Measurements from ENCODE around the gene NOX4. TPM values are rescaled to one million over a fixed set of nuclear protein-coding genes. Genes with fewer than 3 reads are reported as not detected.

NOX4 gene
- total and polyA plus RNA-seq, 4 experiments from 2014 or later, result not detected

DNA sequence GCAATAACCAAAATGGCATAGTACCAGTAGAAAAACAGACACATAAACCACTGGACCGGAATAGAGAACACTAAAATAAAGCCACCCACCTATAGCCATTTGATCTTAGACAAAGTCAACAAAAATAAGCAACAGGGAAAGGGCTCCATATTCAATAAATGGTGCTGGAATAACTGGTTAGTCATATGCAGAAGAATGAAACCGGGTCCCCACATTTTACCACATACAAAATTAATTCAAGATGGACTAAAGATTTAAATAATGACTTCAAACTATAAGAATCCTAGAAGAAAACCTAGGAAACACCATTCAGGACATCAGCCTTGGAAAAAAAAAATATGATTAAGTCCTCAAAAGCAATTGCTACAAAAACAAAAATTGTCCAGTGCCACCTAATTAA is 30.1 kb upstream of the NOX4 start:
- no peaks in the 10 kb centered on the region for H3K36me3 Mint-ChIP-seq
- H3K4me3 Mint-ChIP-seq, result no peak overlapping the region

DNA sequence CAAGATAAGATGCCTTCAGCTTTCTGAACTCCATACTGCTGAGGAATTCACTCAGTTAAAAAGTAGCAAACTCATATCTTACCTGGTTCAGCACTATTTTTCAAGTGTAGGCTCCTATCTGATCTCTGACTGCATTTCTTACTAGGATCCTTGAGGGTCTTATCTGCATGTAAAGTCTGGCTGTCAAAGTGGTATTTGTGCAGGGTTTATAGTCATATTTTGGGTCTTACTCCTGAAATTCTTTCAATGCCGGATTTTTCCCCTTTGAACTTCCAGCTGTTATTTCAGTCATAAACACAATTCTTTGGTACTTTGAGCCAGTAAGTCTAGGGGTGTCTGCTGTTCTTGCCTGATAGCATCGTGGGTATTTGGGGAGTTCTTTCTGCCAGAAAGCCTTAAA is 25.3 kb upstream of the NOX4 start:
- no peaks in the 10 kb centered on the region for H3K9me3 ChIP-seq (ENCODE audit: control insufficient read depth in 1 of 2, low read length in 2 of 2)
- ChIA-PET POLR2A (ENCODE audit: partially characterized antibody) (no interaction called here), CTCF (ENCODE audit: partially characterized antibody) (no interaction called here)
- H3K4me1 ChIP-seq (ENCODE audit: insufficient read depth, low read length), result no peaks in the 10 kb centered on the region
- Mint-ChIP-seq H3K4me3 (no peak overlapping the region), H3K9me3 (peaks cover 0 to 9% (median 4%) of the 10 kb centered on the region in 8 donors), H3K27me3 (no peaks in the 10 kb centered on the region), H3K36me3 (no peaks in the 10 kb centered on the region), H3K27ac (no peak overlapping the region), H3K4me1 (no peaks in the 10 kb centered on the region)
- no peak for DNase-seq
- H3K27me3 ChIP-seq (ENCODE audit: insufficient read depth, low read length), result no peaks in the 10 kb centered on the region
- intact Hi-C loops (cut with micrococcal nuclease), result no loop called here
- H3K4me3 ChIP-seq (ENCODE audit: low read length in 2 of 2), result no peak overlapping the region
- H3K27ac ChIP-seq (ENCODE audit: low read depth, low read length), result no peak overlapping the region
- H3K36me3 ChIP-seq (ENCODE audit: insufficient read depth, low read length), result no peaks in the 10 kb centered on the region

More for the DNA sequence above, 30.1 kb upstream of the NOX4 start:
- Mint-ChIP-seq H3K27ac (no peak overlapping the region), H3K27me3 (no peaks in the 10 kb centered on the region), H3K9me3 (peaks cover 0 to 6% (median 2%) of the 10 kb centered on the region in 8 donors), H3K4me1 (no peaks in the 10 kb centered on the region)
- no peaks in the 10 kb centered on the region for H3K9me3 ChIP-seq (ENCODE audit: control insufficient read depth in 1 of 2, low read length in 2 of 2)
- intact Hi-C loops (cut with micrococcal nuclease), result no loop called here
- H3K4me1 ChIP-seq (ENCODE audit: insufficient read depth, low read length), result no peaks in the 10 kb centered on the region
- no peak overlapping the region for H3K4me3 ChIP-seq (ENCODE audit: low read length in 2 of 2)
- POLR2A ChIA-PET (ENCODE audit: partially characterized antibody), result no interaction called here
- no peak for DNase-seq
- H3K27me3 ChIP-seq (ENCODE audit: insufficient read depth, low read length), result no peaks in the 10 kb centered on the region
- no peak overlapping the region for H3K27ac ChIP-seq (ENCODE audit: low read depth, low read length)
- H3K36me3 ChIP-seq (ENCODE audit: insufficient read depth, low read length), result no peaks in the 10 kb centered on the region
- CTCF ChIA-PET (ENCODE audit: partially characterized antibody), result no interaction called here

DNA sequence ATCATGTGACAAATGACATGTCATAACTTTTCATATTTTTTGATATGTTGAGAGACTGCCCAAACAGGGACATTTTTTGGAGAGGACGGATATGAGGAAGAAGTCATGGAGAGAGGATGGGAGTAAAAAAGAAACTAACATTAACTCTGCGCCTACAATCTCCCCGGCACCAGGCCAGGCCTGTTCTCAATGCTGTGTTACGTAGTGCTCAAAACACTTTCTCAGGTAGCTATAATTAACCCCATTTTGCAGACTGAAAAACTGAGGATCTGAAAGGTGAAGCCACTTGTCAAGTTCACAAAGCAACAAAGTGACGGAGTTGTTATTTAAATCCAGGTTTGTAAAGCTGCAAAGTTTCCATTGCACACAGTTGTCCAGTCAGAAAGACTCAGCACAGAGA is 17.4 kb upstream of the NOX4 start:
- intact Hi-C loops (cut with micrococcal nuclease), result no loop called here
- H3K4me3 ChIP-seq (ENCODE audit: low read length in 2 of 2), result no peak overlapping the region
- no peak overlapping the region for H3K27ac Mint-ChIP-seq
- DNase-seq, result no peak
- H3K4me1 Mint-ChIP-seq, result no peaks in the 10 kb centered on the region
- H3K9me3 ChIP-seq (ENCODE audit: control insufficient read depth in 1 of 2, low read length in 2 of 2), result no peaks in the 10 kb centered on the region
- H3K36me3 ChIP-seq (ENCODE audit: insufficient read depth, low read length), result no peaks in the 10 kb centered on the region
- ChIA-PET CTCF (ENCODE audit: partially characterized antibody) (no interaction called here), POLR2A (ENCODE audit: partially characterized antibody) (no interaction called here)
- no peak overlapping the region for H3K27ac ChIP-seq (ENCODE audit: low read depth, low read length)
- peaks cover 0 to 12% (median 1%) of the 10 kb centered on the region in 8 donors for H3K9me3 Mint-ChIP-seq
- H3K4me1 ChIP-seq (ENCODE audit: insufficient read depth, low read length), result no peaks in the 10 kb centered on the region
- H3K27me3 Mint-ChIP-seq, result no peaks in the 10 kb centered on the region
- no peaks in the 10 kb centered on the region for H3K27me3 ChIP-seq (ENCODE audit: insufficient read depth, low read length)
- H3K4me3 Mint-ChIP-seq, result no peak overlapping the region
- H3K36me3 Mint-ChIP-seq, result no peaks in the 10 kb centered on the region

DNA sequence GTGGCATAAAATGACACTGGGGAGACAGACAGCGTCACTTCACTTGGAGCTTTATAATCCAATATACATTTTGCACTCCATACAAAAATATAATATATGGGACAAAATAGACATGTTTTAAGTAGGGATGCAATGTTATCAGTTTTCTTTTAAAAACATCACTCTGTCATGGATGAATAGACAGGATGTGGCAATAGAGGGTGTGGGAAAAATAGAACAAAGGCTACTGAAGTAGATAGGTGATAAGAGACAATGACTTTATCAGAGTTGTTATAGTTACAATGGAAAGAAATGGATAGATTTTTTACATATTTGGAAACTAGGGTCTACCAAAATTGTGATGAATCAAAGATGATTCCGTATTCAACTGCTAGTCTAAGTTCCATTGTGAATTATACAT is 13.1 kb upstream of the NOX4 start:
- no peak overlapping the region for H3K4me3 Mint-ChIP-seq
- intact Hi-C loops (cut with micrococcal nuclease), result no loop called here
- Histone ChIP-seq H3K4me1 (ENCODE audit: insufficient read depth, low read length) (no peaks in the 10 kb centered on the region), H3K27ac (ENCODE audit: low read depth, low read length) (no peak overlapping the region), H3K4me3 (ENCODE audit: low read length in 2 of 2) (no peak overlapping the region), H3K27me3 (ENCODE audit: insufficient read depth, low read length) (no peaks in the 10 kb centered on the region), H3K9me3 (ENCODE audit: control insufficient read depth in 1 of 2, low read length in 2 of 2) (no peaks in the 10 kb centered on the region), H3K36me3 (ENCODE audit: insufficient read depth, low read length) (no peaks in the 10 kb centered on the region)
- POLR2A ChIA-PET (ENCODE audit: partially characterized antibody), result no interaction called here
- H3K36me3 Mint-ChIP-seq, result no peaks in the 10 kb centered on the region
- no peak overlapping the region for H3K27ac Mint-ChIP-seq
- CTCF ChIA-PET (ENCODE audit: partially characterized antibody), result no interaction called here
- no peaks in the 10 kb centered on the region for H3K4me1 Mint-ChIP-seq
- H3K27me3 Mint-ChIP-seq, result no peaks in the 10 kb centered on the region
- no peak for DNase-seq
- H3K9me3 Mint-ChIP-seq, result peaks cover 0 to 9% (median 3%) of the 10 kb centered on the region in 8 donors

DNA sequence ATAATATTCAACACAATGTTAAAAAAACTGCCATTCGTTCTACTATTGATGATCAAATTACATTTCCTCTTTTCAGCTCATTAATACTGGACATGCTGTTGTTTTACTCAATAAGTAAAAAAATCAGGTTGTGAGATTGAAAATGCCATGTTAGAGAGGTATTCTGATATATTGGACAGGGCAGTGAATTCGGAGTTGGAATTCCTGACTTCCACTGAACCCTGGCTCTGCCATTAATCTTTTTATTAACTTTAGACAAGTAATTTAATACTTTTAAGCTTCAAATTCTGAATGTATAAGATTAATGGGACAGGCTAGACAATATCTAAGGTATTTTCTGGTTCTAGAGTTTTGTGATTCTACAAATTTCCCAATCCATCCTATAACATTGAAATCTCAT is 12.2 kb upstream of the NOX4 start:
- ChIA-PET POLR2A (ENCODE audit: partially characterized antibody) (no interaction called here), CTCF (ENCODE audit: partially characterized antibody) (no interaction called here)
- Mint-ChIP-seq H3K9me3 (peaks cover 0 to 9% (median 2%) of the 10 kb centered on the region in 8 donors), H3K36me3 (no peaks in the 10 kb centered on the region), H3K27ac (no peak overlapping the region), H3K4me1 (no peaks in the 10 kb centered on the region), H3K4me3 (no peak overlapping the region), H3K27me3 (no peaks in the 10 kb centered on the region)
- Histone ChIP-seq H3K4me1 (ENCODE audit: insufficient read depth, low read length) (no peaks in the 10 kb centered on the region), H3K27ac (ENCODE audit: low read depth, low read length) (no peak overlapping the region), H3K36me3 (ENCODE audit: insufficient read depth, low read length) (no peaks in the 10 kb centered on the region), H3K4me3 (ENCODE audit: low read length in 2 of 2) (no peak overlapping the region), H3K9me3 (ENCODE audit: control insufficient read depth in 1 of 2, low read length in 2 of 2) (no peaks in the 10 kb centered on the region), H3K27me3 (ENCODE audit: insufficient read depth, low read length) (no peaks in the 10 kb centered on the region)
- DNase-seq, result no peak
- intact Hi-C loops (cut with micrococcal nuclease), result no loop called here

DNA sequence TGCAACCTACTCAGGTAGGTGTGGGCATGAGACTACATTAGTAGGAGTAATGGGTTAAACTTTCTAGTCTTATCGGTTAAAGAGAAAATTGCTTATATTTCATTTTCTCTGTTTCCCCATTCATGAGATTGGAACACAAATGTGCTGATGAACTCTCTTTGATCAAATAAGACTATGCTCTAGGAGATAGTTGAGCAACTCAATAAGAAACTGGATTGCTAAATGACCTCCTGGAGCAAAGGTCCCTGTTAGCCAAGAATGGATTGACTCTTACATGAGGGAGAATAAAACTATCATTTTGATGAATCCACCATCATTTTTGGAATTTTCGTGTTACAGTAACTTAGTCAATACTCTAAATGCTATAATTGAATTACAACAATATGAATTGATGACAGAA is 11.1 kb upstream of the NOX4 start:
- no peaks in the 10 kb centered on the region for H3K27me3 Mint-ChIP-seq
- intact Hi-C loops (cut with micrococcal nuclease), result no loop called here
- peaks cover 0 to 7% (median 1%) of the 10 kb centered on the region in 8 donors for H3K9me3 Mint-ChIP-seq
- H3K27ac Mint-ChIP-seq, result no peak overlapping the region
- POLR2A ChIA-PET (ENCODE audit: partially characterized antibody), result no interaction called here
- no peaks in the 10 kb centered on the region for H3K4me1 ChIP-seq (ENCODE audit: insufficient read depth, low read length)
- no peaks in the 10 kb centered on the region for H3K9me3 ChIP-seq (ENCODE audit: control insufficient read depth in 1 of 2, low read length in 2 of 2)
- H3K4me1 Mint-ChIP-seq, result no peaks in the 10 kb centered on the region
- CTCF ChIA-PET (ENCODE audit: partially characterized antibody), result no interaction called here
- no peak overlapping the region for H3K27ac ChIP-seq (ENCODE audit: low read depth, low read length)
- DNase-seq, result no peak
- no peaks in the 10 kb centered on the region for H3K36me3 Mint-ChIP-seq
- no peak overlapping the region for H3K4me3 ChIP-seq (ENCODE audit: low read length in 2 of 2)
- no peaks in the 10 kb centered on the region for H3K36me3 ChIP-seq (ENCODE audit: insufficient read depth, low read length)
- no peaks in the 10 kb centered on the region for H3K27me3 ChIP-seq (ENCODE audit: insufficient read depth, low read length)
- H3K4me3 Mint-ChIP-seq, result no peak overlapping the region

DNA sequence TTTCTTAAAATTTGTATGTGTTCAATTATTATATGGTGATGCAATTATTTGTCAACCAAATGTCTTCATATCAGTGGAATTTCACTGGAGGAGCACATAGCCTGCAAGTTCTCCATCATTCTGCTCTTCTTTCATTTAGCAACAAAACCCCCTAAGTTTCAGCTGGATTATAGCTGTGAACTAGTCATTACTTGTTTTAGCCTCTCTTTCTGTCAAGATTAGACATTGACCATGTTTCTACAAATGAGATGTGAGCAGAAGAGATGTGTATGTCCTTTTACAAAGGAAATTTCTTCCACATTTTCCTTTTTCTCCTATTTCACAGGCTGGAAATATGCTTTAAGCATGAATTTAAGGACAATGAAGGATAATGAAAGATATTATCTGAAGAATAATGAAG is 9.2 kb upstream of the NOX4 start:
- Mint-ChIP-seq H3K27me3 (no peaks in the 10 kb centered on the region), H3K4me3 (no peak overlapping the region), H3K27ac (no peak overlapping the region), H3K4me1 (no peaks in the 10 kb centered on the region), H3K9me3 (peaks cover 0 to 6% (median 2%) of the 10 kb centered on the region in 8 donors), H3K36me3 (no peaks in the 10 kb centered on the region)
- Histone ChIP-seq H3K36me3 (ENCODE audit: insufficient read depth, low read length) (no peaks in the 10 kb centered on the region), H3K9me3 (ENCODE audit: control insufficient read depth in 1 of 2, low read length in 2 of 2) (no peaks in the 10 kb centered on the region), H3K27ac (ENCODE audit: low read depth, low read length) (no peak overlapping the region), H3K4me3 (ENCODE audit: low read length in 2 of 2) (no peak overlapping the region), H3K4me1 (ENCODE audit: insufficient read depth, low read length) (no peaks in the 10 kb centered on the region), H3K27me3 (ENCODE audit: insufficient read depth, low read length) (no peaks in the 10 kb centered on the region)
- ChIA-PET POLR2A (ENCODE audit: partially characterized antibody) (no interaction called here), CTCF (ENCODE audit: partially characterized antibody) (no interaction called here)
- intact Hi-C loops (cut with micrococcal nuclease), result no loop called here
- DNase-seq, result no peak

DNA sequence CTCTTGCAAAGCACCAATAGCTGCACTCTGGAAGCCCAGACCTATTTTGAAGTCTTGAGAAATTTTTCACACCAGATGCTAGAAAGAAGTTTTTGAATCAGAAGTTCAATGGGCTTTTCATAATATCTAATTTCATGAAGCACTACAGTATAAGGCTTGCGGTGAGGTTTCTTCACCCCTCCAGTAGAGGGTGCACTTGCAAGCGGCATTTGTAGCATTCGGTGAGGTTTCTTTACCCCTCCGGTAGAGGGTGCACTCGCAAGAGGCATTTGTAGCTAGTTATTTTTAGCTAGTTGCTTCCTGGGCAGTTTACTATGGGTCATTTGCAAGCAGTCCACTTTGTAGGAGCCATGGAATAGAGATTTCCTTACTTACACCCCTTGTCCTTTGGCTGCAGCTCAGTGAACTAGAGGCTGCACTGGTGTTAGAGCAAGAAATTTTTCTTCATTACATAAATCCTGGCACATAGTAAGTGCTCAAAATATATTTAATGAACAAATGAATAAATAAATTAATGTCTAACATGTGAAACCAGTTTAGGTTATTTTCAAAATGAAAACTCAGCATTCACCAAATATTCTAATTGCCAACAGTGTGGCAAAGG is 7.8 kb upstream of the NOX4 start:
- Mint-ChIP-seq H3K36me3 (no peaks in the 10 kb centered on the region), H3K27me3 (no peaks in the 10 kb centered on the region), H3K9me3 (peaks cover 0 to 7% (median 3%) of the 10 kb centered on the region in 8 donors), H3K27ac (no peak overlapping the region), H3K4me1 (no peaks in the 10 kb centered on the region), H3K4me3 (no peak overlapping the region)
- Histone ChIP-seq H3K9me3 (ENCODE audit: control insufficient read depth in 1 of 2, low read length in 2 of 2) (no peaks in the 10 kb centered on the region), H3K27me3 (ENCODE audit: insufficient read depth, low read length) (no peaks in the 10 kb centered on the region), H3K36me3 (ENCODE audit: insufficient read depth, low read length) (no peaks in the 10 kb centered on the region), H3K27ac (ENCODE audit: low read depth, low read length) (no peak overlapping the region), H3K4me1 (ENCODE audit: insufficient read depth, low read length) (no peaks in the 10 kb centered on the region), H3K4me3 (ENCODE audit: low read length in 2 of 2) (no peak overlapping the region)
- no peak for DNase-seq
- POLR2A ChIA-PET (ENCODE audit: partially characterized antibody), result no interaction called here
- intact Hi-C loops (cut with micrococcal nuclease), result no loop called here
- CTCF ChIA-PET (ENCODE audit: partially characterized antibody), result no interaction called here

Data from CD4-positive, alpha-beta memory T cell (primary cell).